HAP-1 (cell line): ENCODE measurements around the gene CACNA1E.

ENCODE experiments used
- DNase-seq, 2 experiments: peaks; one replicate each; pipeline ENCODE4 v3.0.0-alpha.2; 2016 to 2020; ENCODE audit warnings: low spot score in 2 of 2
- H3K27me3 ChIP-seq: fragments of 250-450 bp; sonication (Bioruptor Pico); 2 replicates; pipeline ENCODE4 v1.5.1; 2020; ENCODE audit warnings: low read depth, mild to moderate bottlenecking, moderate library complexity
- H3K36me3 ChIP-seq: fragments of 250-450 bp; sonication (Bioruptor Pico); replicated peaks from 2 replicates; pipeline ENCODE4 v1.5.1; 2020; ENCODE audit warnings: mild to moderate bottlenecking
- H3K4me1 ChIP-seq: fragments of 250-450 bp; sonication (Bioruptor Pico); 2 replicates; pipeline ENCODE4 v1.5.1; 2020; ENCODE audit warnings: mild to moderate bottlenecking
- H3K4me3 ChIP-seq: fragments of 250-450 bp; sonication (Bioruptor Pico); 2 replicates; pipeline ENCODE4 v1.5.1; 2020; ENCODE audit warnings: mild to moderate bottlenecking, moderate library complexity
- H3K9me3 ChIP-seq: fragments of 250-450 bp; sonication (Bioruptor Pico); 2 replicates; pipeline ENCODE4 v1.5.1; 2020; ENCODE audit warnings: mild to moderate bottlenecking, moderate library complexity
- in situ Hi-C: fragments of 300-500 bp; cut with MboI; formaldehyde crosslinking; loops from 3 replicates; pipeline ENCODE4 v1.14.3; 2020; ENCODE audit warnings: low sequenced_read_pairs, inconsistent platforms, mixed read lengths

The CACNA1E gene

DNA sequence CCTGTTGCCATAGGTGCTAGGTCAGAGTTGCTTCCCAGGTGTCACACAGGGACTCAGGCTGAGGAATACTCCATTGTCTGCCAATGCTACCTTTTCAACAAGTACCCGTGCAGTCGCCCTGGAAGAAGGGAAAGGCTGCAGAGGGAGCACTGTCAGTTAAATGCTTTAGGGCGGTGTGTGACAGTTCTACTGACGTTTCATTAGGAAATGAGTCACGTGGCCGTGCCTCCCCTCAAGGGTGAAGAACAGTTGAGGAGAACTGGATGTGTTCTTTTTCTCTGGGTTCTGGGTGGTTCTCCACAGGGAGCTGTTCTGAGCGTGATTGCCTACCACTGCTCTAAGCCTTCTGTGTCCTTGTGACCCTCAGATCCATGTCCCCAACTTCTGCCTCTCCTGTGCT is 197.6 kb downstream of the CACNA1E start:
- Histone ChIP-seq H3K27me3 (no peaks in the 10 kb centered on the region), H3K36me3 (no peaks in the 10 kb centered on the region), H3K4me3 (no peak overlapping the region), H3K9me3 (no peaks in the 10 kb centered on the region), H3K4me1 (no peaks in the 10 kb centered on the region)
- in situ Hi-C loops: no loop called here
- no peak for DNase-seq

- no peaks in the 10 kb centered on the region for H3K36me3 ChIP-seq
- no peaks in the 10 kb centered on the region for H3K9me3 ChIP-seq
- H3K4me3 ChIP-seq: no peak overlapping the region
- no peaks in the 10 kb centered on the region for H3K27me3 ChIP-seq
- in situ Hi-C loops: no loop called here
- no peaks in the 10 kb centered on the region for H3K4me1 ChIP-seq
- DNase-seq: no peak
These were observed 201.9 kb downstream of the CACNA1E start for GRCh38 chr1:181685211-181685610.

DNA sequence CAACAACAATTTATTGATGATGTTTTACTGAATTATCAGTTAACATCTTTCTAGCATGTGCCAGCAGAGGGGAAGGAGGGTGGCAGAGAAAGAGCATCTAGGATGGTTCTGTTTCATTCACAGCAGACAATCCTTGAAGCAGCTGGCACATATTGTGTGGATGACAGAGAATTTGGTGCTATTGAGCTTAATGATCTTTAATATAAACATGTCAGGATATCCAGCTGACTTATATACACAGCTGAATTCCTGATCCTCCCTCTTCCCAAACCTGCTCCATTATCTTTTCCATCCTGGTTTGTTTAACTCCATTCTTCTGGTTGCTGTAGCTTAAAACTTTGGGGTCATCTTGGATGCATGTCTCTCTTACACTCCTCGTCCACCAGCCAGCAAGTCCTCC is 218.6 kb downstream of the CACNA1E start:
- no peaks in the 10 kb centered on the region for H3K36me3 ChIP-seq
- in situ Hi-C loops: no loop called here
- no peaks in the 10 kb centered on the region for H3K4me1 ChIP-seq
- H3K27me3 ChIP-seq: no peaks in the 10 kb centered on the region
- H3K9me3 ChIP-seq: no peaks in the 10 kb centered on the region
- H3K4me3 ChIP-seq: no peak overlapping the region
- DNase-seq: no peak

GRCh38 chr1:181704546-181704945 is 221.2 kb downstream of the CACNA1E start:
- in situ Hi-C loops: no loop called here
- no peaks in the 10 kb centered on the region for H3K36me3 ChIP-seq
- no peaks in the 10 kb centered on the region for H3K9me3 ChIP-seq
- no peaks in the 10 kb centered on the region for H3K4me1 ChIP-seq
- no peak for DNase-seq
- H3K4me3 ChIP-seq: no peak overlapping the region
- H3K27me3 ChIP-seq: no peaks in the 10 kb centered on the region

DNA sequence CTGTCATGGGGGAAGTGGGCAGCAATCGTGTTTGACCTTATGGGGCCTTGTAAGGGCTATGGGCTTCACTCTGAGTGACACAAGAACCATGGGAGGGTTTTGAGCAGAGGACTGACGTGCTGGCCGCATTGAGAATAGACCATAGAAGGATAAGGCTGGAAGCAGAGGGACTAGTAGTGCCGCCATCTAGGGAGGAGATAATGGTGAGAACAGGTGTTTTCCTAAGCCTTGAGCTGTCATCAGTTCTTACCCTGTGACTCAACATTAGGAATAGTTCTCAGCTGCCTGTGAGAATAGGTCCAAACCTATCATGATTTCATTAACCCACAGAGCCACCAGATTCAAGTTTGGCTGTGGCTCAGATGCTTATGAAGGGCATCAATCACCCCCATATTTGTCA is 228.5 kb downstream of the CACNA1E start:
- H3K36me3 ChIP-seq: no peaks in the 10 kb centered on the region
- DNase-seq: no peak
- no peaks in the 10 kb centered on the region for H3K27me3 ChIP-seq
- in situ Hi-C loops: no loop called here
- H3K4me3 ChIP-seq: no peak overlapping the region
- H3K4me1 ChIP-seq: no peaks in the 10 kb centered on the region
- H3K9me3 ChIP-seq: no peaks in the 10 kb centered on the region

DNA sequence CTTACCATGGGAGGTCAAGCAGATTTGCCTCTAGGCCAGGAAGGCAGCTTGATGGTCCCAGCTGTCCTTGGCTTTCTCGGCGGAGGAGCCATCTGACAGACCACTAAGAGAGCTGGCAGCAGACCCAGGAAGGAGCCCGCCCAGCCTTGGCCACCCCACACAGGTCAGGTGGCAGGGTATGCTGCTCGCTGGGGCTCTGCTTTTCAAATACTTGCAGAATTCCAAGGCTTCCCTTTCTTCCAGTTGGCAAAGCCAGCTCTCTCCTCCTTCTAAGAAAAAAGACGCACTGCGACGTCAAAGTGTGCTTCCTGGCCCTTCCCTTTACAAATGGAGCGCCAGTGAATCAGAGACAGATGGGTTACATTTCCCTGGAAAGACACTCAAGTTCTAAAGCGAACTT is 229.4 kb downstream of the CACNA1E start:
- no peaks in the 10 kb centered on the region for H3K4me1 ChIP-seq
- H3K9me3 ChIP-seq: no peaks in the 10 kb centered on the region
- no peak overlapping the region for H3K4me3 ChIP-seq
- H3K36me3 ChIP-seq: no peaks in the 10 kb centered on the region
- in situ Hi-C loops: no loop called here
- no peak for DNase-seq
- no peaks in the 10 kb centered on the region for H3K27me3 ChIP-seq

DNA sequence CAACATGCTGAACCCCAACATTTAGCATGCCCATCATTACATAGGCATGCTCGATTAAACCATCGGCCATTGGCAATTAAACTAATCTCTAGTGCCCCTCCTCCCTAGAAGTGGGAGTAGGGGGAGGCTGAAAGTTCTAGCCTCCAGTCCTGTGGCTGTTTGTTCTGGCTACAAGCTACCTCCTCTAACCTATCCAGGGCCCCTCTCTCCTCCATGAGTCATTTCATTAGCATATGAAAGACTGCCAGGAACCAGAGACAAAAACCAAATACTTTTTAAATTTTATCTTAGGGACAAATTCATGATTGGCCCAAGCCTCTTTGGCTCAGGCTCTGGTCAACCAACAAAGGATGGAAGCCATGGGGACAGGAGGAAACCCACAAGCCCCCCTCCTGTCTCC is 231.1 kb downstream of the CACNA1E start:
- no peaks in the 10 kb centered on the region for H3K9me3 ChIP-seq
- H3K27me3 ChIP-seq: no peaks in the 10 kb centered on the region
- in situ Hi-C loops: no loop called here
- H3K4me1 ChIP-seq: no peaks in the 10 kb centered on the region
- no peaks in the 10 kb centered on the region for H3K36me3 ChIP-seq
- H3K4me3 ChIP-seq: no peak overlapping the region
- peak in 1 of 2 experiments; percentile 3 for DNase-seq

DNA sequence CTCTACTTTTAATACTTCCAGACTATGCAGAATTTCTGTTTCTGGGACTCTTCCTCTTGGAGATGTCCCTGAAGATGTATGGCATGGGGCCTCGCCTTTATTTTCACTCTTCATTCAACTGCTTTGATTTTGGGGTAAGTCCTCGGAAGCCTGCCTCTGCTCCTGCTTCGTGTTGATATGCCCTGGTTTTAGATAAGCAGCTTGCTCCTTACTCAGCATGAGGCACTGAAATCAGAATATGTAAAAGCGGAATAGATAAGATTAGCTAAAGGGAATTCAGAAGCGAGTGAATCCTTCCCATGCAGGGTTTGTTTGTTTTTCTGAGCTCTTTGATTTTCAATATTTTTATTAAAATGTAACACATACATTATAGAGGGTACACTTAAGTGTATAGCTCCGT is 234.7 kb downstream of the CACNA1E start:
- Histone ChIP-seq H3K9me3 (no peaks in the 10 kb centered on the region), H3K4me1 (no peaks in the 10 kb centered on the region), H3K36me3 (no peaks in the 10 kb centered on the region), H3K27me3 (no peaks in the 10 kb centered on the region), H3K4me3 (no peak overlapping the region)
- in situ Hi-C loops: no loop called here
- no peak for DNase-seq

GRCh38 chr1:181726320-181727012 is 243.1 kb downstream of the CACNA1E start:
- no peak for DNase-seq
- in situ Hi-C loops: no loop called here
- H3K4me3 ChIP-seq: no peak overlapping the region
- no peaks in the 10 kb centered on the region for H3K36me3 ChIP-seq
- H3K27me3 ChIP-seq: no peaks in the 10 kb centered on the region
- H3K4me1 ChIP-seq: no peaks in the 10 kb centered on the region
- no peaks in the 10 kb centered on the region for H3K9me3 ChIP-seq

GRCh38 chr1:181730606-181731005 is 247.3 kb downstream of the CACNA1E start:
- H3K36me3 ChIP-seq: no peaks in the 10 kb centered on the region

DNA sequence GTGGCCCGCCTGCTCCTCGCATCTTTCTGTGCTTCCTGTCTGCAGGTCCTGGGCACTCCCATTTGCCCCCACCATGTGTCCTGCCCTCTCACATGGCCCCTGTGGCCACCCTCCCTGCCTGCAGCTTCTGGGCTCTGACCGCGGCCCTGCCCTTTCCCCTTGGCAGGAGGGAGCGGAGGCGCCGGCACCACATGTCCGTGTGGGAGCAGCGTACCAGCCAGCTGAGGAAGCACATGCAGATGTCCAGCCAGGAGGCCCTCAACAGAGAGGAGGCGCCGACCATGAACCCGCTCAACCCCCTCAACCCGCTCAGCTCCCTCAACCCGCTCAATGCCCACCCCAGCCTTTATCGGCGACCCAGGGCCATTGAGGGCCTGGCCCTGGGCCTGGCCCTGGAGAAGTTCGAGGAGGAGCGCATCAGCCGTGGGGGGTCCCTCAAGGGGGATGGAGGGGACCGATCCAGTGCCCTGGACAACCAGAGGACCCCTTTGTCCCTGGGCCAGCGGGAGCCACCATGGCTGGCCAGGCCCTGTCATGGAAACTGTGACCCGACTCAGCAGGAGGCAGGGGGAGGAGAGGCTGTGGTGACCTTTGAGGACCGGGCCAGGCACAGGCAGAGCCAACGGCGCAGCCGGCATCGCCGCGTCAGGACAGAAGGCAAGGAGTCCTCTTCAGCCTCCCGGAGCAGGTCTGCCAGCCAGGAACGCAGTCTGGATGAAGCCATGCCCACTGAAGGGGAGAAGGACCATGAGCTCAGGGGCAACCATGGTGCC is 249.1 kb downstream of the CACNA1E start:
- no peaks in the 10 kb centered on the region for H3K36me3 ChIP-seq
- H3K27me3 ChIP-seq: no peaks in the 10 kb centered on the region
- H3K9me3 ChIP-seq: no peaks in the 10 kb centered on the region
- H3K4me3 ChIP-seq: no peak overlapping the region
- in situ Hi-C loops: no loop called here
- no peaks in the 10 kb centered on the region for H3K4me1 ChIP-seq
- no peak for DNase-seq

More at GRCh38 chr1:181730606-181731005, 247.3 kb downstream of the CACNA1E start:
- H3K27me3 ChIP-seq: no peaks in the 10 kb centered on the region
- no peak for DNase-seq
- H3K9me3 ChIP-seq: no peaks in the 10 kb centered on the region
- no peak overlapping the region for H3K4me3 ChIP-seq
- no peaks in the 10 kb centered on the region for H3K4me1 ChIP-seq
- in situ Hi-C loops: no loop called here

- in situ Hi-C loops: no loop called here
- H3K36me3 ChIP-seq: no peaks in the 10 kb centered on the region
These were observed 250.2 kb downstream of the CACNA1E start for GRCh38 chr1:181733486-181733885.

DNA sequence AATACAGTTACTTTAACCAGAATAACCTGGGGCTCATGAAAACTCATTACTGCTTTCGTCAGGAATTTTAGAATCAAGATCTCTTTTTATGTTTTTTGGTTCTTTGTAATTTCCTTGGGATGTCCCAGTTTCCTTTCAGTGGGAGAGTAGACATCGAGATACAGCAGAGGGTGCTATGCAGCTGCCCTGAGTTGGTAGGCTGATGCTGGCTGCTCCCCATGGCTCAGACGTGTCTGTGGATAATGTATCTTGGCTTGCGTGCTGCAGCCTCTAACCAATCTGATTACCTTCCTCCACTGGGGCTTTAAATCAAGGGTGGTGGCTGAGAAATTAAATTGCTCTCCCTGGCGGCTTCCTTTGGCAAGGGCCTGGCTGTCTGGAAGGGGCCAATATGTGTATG is 253.7 kb downstream of the CACNA1E start:
- no peaks in the 10 kb centered on the region for H3K27me3 ChIP-seq
- H3K4me1 ChIP-seq: no peaks in the 10 kb centered on the region
- no peak for DNase-seq
- H3K9me3 ChIP-seq: no peaks in the 10 kb centered on the region
- no peak overlapping the region for H3K4me3 ChIP-seq
- in situ Hi-C loops: no loop called here
- H3K36me3 ChIP-seq: no peaks in the 10 kb centered on the region

More at GRCh38 chr1:181733486-181733885, 250.2 kb downstream of the CACNA1E start:
- DNase-seq: no peak
- Histone ChIP-seq H3K4me3 (no peak overlapping the region), H3K27me3 (no peaks in the 10 kb centered on the region), H3K4me1 (no peaks in the 10 kb centered on the region), H3K9me3 (no peaks in the 10 kb centered on the region)

DNA sequence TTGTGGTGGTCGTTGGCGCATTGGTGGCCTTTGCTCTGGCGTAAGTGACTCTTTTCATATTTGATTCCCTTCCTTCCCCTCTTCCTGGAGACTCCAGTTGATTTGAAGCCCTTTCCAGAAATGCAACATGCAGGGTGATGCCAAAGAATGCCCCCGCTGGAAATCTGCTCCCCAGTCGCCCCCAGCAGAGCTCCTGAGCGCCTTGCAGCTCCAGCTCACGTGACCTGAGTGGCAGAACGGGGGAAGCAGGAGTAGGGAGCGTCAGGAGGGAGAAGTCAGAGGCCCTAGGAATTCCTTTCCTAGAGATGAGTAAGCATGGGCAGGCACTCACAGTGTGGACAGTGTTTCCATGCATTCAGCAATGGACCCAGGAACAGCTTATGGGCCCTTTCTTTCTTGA is 255.9 kb downstream of the CACNA1E start:
- Histone ChIP-seq H3K27me3 (no peaks in the 10 kb centered on the region), H3K36me3 (no peaks in the 10 kb centered on the region), H3K4me3 (no peak overlapping the region), H3K4me1 (no peaks in the 10 kb centered on the region), H3K9me3 (no peaks in the 10 kb centered on the region)
- in situ Hi-C loops: no loop called here
- DNase-seq: no peak
